ENCODE measurements around the gene CYTH3.
"Not testable (repeated sequence)": the region's sequence is repeated elsewhere in the genome, so short reads cannot be mapped to it uniquely, and the experiment has no call there.

CYTH3 gene

GRCh38 chr7:6294839-6295238 is 22.4 kb upstream of the CYTH3 start:
- in situ Hi-C loops (cut with HindIII; ENCODE audit: low pct_ligation_motif_present, low sequenced_read_pairs) = no loop called here
- TF ChIP-seq CTCF (IDR thresholded peaks at IDR 0.05; ENCODE audit: low read depth, low read length, missing control alignments) = no peak
- no peak for DNase-seq
- Histone ChIP-seq H3K27ac (no peak overlapping the region), H3K4me3 (ENCODE audit: low read depth, low read length) (no peak overlapping the region), H3K27me3 (replicated peaks) (no peaks in the 10 kb centered on the region), H3K36me3 (replicated peaks) (no peaks in the 10 kb centered on the region)

GRCh38 chr7:6293202-6293601 is 20.8 kb upstream of the CYTH3 start:
- in situ Hi-C loops (cut with HindIII; ENCODE audit: low pct_ligation_motif_present, low sequenced_read_pairs) = no loop called here
- no peak overlapping the region for H3K27ac ChIP-seq
- H3K36me3 ChIP-seq (replicated peaks) = no peaks in the 10 kb centered on the region
- H3K27me3 ChIP-seq (replicated peaks) = no peaks in the 10 kb centered on the region
- no peak for DNase-seq
- no peak for TF ChIP-seq CTCF (IDR thresholded peaks at IDR 0.05; ENCODE audit: low read depth, low read length, missing control alignments)
- no peak overlapping the region for H3K4me3 ChIP-seq (ENCODE audit: low read depth, low read length)

DNA sequence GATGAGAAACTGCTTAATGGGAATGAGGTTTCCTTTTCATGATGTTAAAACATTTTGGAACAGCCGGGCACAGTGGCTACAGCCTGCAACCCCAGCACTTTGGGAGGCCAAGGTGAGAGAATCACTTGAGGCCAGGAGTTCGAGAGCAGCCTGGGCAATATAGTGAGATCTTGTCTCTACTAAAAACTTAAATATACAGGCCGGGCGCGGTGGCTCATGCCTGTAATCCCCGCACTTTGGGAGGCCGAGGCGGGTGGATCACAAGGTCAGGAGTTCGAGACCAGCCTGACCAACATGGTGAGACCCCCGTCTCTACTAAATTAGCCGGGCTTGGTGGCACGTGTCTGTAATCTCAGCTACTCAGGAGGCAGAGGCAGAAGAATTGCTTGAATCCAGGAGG is 19.5 kb upstream of the CYTH3 start:
- H3K27ac ChIP-seq; DNase-seq; H3K36me3 ChIP-seq (replicated peaks); H3K27me3 ChIP-seq (replicated peaks); in situ Hi-C loops (cut with HindIII; ENCODE audit: low pct_ligation_motif_present, low sequenced_read_pairs); H3K4me3 ChIP-seq (ENCODE audit: low read depth, low read length): not testable (repeated sequence)

- no peak overlapping the region for H3K27ac ChIP-seq
- DNase-seq = no peak
These were observed 19.1 kb upstream of the CYTH3 start for GRCh38 chr7:6291531-6291930.

DNA sequence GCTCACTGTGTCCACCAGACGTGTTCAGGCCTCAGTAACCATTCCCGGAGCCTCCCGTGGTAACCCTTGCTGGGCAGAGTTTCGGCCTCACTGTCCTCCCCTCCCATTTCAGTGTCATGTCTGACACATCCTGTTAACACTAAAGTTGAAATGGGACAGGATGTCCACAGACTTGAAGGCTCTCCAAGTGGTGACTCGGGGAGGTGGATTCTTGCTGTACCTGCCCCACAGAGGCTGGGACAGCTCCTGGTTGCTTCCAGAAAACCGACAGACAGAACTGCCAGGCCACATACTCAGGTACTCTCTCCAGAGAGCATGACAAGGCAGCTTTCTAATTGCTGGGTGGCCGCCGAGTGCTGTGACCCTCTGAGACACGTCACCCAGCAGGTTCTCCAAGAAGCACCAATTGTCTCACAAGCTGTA is 17.9 kb upstream of the CYTH3 start:
- no peak for TF ChIP-seq CTCF (IDR thresholded peaks at IDR 0.05; ENCODE audit: low read depth, low read length, missing control alignments)
- Histone ChIP-seq H3K36me3 (replicated peaks) (no peaks in the 10 kb centered on the region), H3K27ac (no peak overlapping the region), H3K27me3 (replicated peaks) (no peaks in the 10 kb centered on the region), H3K4me3 (ENCODE audit: low read depth, low read length) (no peak overlapping the region)
- in situ Hi-C loops (cut with HindIII; ENCODE audit: low pct_ligation_motif_present, low sequenced_read_pairs) = no loop called here
- DNase-seq = no peak

More at GRCh38 chr7:6291531-6291930, 19.1 kb upstream of the CYTH3 start:
- no peak for TF ChIP-seq CTCF (IDR thresholded peaks at IDR 0.05; ENCODE audit: low read depth, low read length, missing control alignments)
- no peaks in the 10 kb centered on the region for H3K36me3 ChIP-seq (replicated peaks)
- no peak overlapping the region for H3K4me3 ChIP-seq (ENCODE audit: low read depth, low read length)
- in situ Hi-C loops (cut with HindIII; ENCODE audit: low pct_ligation_motif_present, low sequenced_read_pairs) = no loop called here
- H3K27me3 ChIP-seq (replicated peaks) = no peaks in the 10 kb centered on the region

GRCh38 chr7:6288270-6288860 is 15.9 kb upstream of the CYTH3 start:
- in situ Hi-C loops (cut with HindIII; ENCODE audit: low pct_ligation_motif_present, low sequenced_read_pairs) = no loop called here
- no peaks in the 10 kb centered on the region for H3K36me3 ChIP-seq (replicated peaks)
- no peak for TF ChIP-seq CTCF (IDR thresholded peaks at IDR 0.05; ENCODE audit: low read depth, low read length, missing control alignments)
- no peak for DNase-seq
- H3K4me3 ChIP-seq (ENCODE audit: low read depth, low read length) = no peak overlapping the region
- no peak overlapping the region for H3K27ac ChIP-seq
- no peaks in the 10 kb centered on the region for H3K27me3 ChIP-seq (replicated peaks)

Measured in brain microvascular endothelial cell (primary cell).